Bronchial epithelial cell (primary cell): ENCODE measurements around the gene CEP104. TPM values are rescaled to one million over a fixed set of nuclear protein-coding genes. Genes with fewer than 3 reads are reported as not detected.
A peak's percentile ranks its signal among the peaks of the same experiment; 100 is the strongest.

Source experiments
- DNase-seq: peaks from one replicate; pipeline ENCODE4 v3.0.0-alpha.2; 2010; ENCODE audit warnings: low read depth
- FAIRE-seq: peaks from 2 replicates; lab custom pipeline; 2011; peaks lifted over from hg19 to GRCh38; lab: Jason Lieb, UNC
- H3K27me3 ChIP-seq: 2 replicates; pipeline ENCODE4 v1.5.1; 2011; ENCODE audit warnings: low read length; ENCODE audit not compliant: control insufficient read depth, insufficient read depth
- H3K36me3 ChIP-seq: 2 replicates; pipeline ENCODE4 v1.5.1; 2011; ENCODE audit warnings: low read length; ENCODE audit not compliant: control insufficient read depth, insufficient read depth
- H3K4me3 ChIP-seq: 2 replicates; pipeline ENCODE4 v1.5.1; 2011; ENCODE audit warnings: mild to moderate bottlenecking, low read depth, low read length, control low read depth
- total RNA-seq: library from RNA; depleted of rRNA; stranded (reverse); fragments of >200 nt; gene quantifications from 2 replicates; pipeline ENCODE4 v1.2.1, GENCODE V29; 2014
- TF ChIP-seq, protein P1 (sequence below): IDR thresholded peaks from 2 replicates; pipeline ENCODE4 v1.5.1; 2011; ENCODE audit warnings: mild to moderate bottlenecking, moderate library complexity, low read length, control low read depth, inconsistent platforms; ENCODE audit not compliant: insufficient read depth, severe bottlenecking

The CEP104 gene
- total RNA-seq, 1 donor from 2014 or later: 15.3 TPM

- Histone ChIP-seq H3K27me3 (no peaks in the 10 kb centered on the region), H3K36me3 (no peaks in the 10 kb centered on the region), H3K4me3 (no peak overlapping the region)
- peak; percentile 51 for DNase-seq
- FAIRE-seq: no peak
- TF ChIP-seq, protein P1, sequence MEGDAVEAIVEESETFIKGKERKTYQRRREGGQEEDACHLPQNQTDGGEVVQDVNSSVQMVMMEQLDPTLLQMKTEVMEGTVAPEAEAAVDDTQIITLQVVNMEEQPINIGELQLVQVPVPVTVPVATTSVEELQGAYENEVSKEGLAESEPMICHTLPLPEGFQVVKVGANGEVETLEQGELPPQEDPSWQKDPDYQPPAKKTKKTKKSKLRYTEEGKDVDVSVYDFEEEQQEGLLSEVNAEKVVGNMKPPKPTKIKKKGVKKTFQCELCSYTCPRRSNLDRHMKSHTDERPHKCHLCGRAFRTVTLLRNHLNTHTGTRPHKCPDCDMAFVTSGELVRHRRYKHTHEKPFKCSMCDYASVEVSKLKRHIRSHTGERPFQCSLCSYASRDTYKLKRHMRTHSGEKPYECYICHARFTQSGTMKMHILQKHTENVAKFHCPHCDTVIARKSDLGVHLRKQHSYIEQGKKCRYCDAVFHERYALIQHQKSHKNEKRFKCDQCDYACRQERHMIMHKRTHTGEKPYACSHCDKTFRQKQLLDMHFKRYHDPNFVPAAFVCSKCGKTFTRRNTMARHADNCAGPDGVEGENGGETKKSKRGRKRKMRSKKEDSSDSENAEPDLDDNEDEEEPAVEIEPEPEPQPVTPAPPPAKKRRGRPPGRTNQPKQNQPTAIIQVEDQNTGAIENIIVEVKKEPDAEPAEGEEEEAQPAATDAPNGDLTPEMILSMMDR: no peak
Measured at GRCh38 chr1:3864884-3865283, 7.9 kb upstream of the CEP104 start.

GRCh38 chr1:3863231-3863935 is 6.4 kb upstream of the CEP104 start:
- TF ChIP-seq, protein P1: no peak
- no peak overlapping the region for H3K4me3 ChIP-seq
- no peaks in the 10 kb centered on the region for H3K27me3 ChIP-seq
- DNase-seq (no peak), FAIRE-seq (no peak)
- H3K36me3 ChIP-seq: no peaks in the 10 kb centered on the region

GRCh38 chr1:3858231-3858981 is 1.4 kb upstream of the CEP104 start:
- DNase-seq: peak; percentile 23
- Histone ChIP-seq H3K36me3 (no peaks in the 10 kb centered on the region), H3K4me3 (peak overlapping the region; percentile 60), H3K27me3 (no peaks in the 10 kb centered on the region)
- TF ChIP-seq, protein P1: peak; percentile 27
- no peak for FAIRE-seq

DNA sequence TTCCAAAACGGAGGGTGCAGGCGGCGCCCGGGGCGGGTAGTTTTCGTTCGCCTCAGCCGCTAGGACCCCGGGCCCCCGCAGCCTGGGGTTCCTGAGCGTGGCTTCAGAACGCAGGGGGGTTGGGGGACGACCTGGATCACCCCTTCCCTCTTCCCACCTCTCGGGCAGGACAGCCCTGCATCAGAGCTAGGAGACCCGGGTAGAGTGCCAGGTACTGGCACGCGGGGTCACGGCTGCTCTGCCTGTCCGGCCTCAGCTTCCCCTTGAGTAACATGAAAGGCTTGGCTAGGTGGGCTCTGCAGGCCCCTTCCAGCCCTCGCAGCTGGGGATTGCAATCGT is 749 bp upstream of the CEP104 start:
- no peak for DNase-seq
- H3K27me3 ChIP-seq: no peaks in the 10 kb centered on the region
- TF ChIP-seq, protein P1: no peak
- H3K36me3 ChIP-seq: no peaks in the 10 kb centered on the region
- FAIRE-seq: no peak
- H3K4me3 ChIP-seq: peak overlapping the region; percentile 60

DNA sequence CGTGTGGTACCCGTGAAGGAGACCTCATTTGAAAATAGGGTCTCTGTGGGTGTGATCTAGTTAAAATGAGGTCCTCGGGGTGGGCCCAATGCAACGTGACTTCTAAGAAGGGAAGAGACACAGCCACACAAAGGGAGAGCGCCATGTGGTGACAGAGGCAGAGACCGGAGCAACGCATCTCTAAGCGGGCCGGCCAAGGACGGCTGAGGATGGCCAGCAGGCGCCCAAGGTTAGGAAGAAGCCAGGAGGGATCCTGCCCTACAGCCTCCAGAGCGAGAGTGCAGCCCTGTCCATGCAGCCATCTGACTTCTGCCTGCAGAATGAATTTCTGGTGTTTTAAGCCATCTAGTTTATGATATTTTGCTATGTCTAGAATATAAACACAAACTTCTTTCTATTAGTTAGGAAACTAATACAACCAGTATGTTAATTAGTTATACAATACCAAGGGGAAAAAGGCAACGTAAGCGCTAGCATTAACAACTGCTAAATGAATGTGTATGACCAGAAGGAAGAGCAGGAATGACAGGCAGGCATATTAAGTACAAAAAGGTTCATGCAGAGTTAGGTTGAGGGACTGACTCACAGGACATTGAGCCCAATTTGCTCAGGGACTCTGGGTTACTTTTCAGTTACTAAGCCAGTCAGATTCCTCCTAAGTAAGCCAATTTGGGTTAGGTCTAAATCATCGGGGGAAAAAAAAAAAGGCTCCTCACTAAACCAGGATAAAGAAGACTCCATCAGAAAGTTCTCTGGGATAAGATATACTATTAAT is 4.1 kb downstream of the CEP104 start:
- H3K36me3 ChIP-seq: peaks cover 6% of the 10 kb centered on the region
- no peak overlapping the region for H3K4me3 ChIP-seq
- no peaks in the 10 kb centered on the region for H3K27me3 ChIP-seq
- DNase-seq (no peak), FAIRE-seq (no peak)
- TF ChIP-seq, protein P1: no peak
